ENCODE measurements around the gene GGA1.

GRCh38 chr22:37664249-37665101, 55.8 kb downstream of the GGA1 start:
- TF ChIP-seq POLR2A (IDR thresholded peaks at IDR 0.05; ENCODE audit: low read depth, low read length), result no peak
- no peak for TF ChIP-seq TAF1 (IDR thresholded peaks at IDR 0.05; ENCODE audit: low read depth, low read length)
